Neural cell (in vitro differentiated cells): ENCODE results near the gene SDK1.

ENCODE experiments used
- CTCF ChIP-seq: fragments of 450-650 bp; IDR thresholded peaks from 2 replicates; pipeline ENCODE4 v1.5.1; 2014; ENCODE audit warnings: antibody characterized with exemption, mild to moderate bottlenecking, moderate library complexity; ENCODE audit not compliant: poor library complexity, severe bottlenecking
- EP300 ChIP-seq: fragments of 450-650 bp; conservative IDR thresholded peaks from 2 replicates; pipeline ENCODE4 v1.6.1; 2014; ENCODE audit warnings: antibody characterized with exemption, mild to moderate bottlenecking, moderate library complexity; ENCODE audit not compliant: poor library complexity, severe bottlenecking
- EZH2 ChIP-seq: fragments of 200-600, 300-800 bp; shearing (Covaris generic), sonication (generic); IDR thresholded peaks from 2 replicates; pipeline ENCODE4 v1.6.1; 2014; ENCODE audit warnings: antibody characterized with exemption, low read length, borderline replicate concordance, mild to moderate bottlenecking; ENCODE audit not compliant: insufficient read depth, poor library complexity, severe bottlenecking
- MXI1 ChIP-seq: fragments of 450-650 bp; conservative IDR thresholded peaks from 2 replicates; pipeline ENCODE4 v1.6.1; 2014; ENCODE audit warnings: antibody characterized with exemption, mild to moderate bottlenecking; ENCODE audit not compliant: poor library complexity, severe bottlenecking
- POLR2AphosphoS5 ChIP-seq: IDR thresholded peaks from 2 replicates; pipeline ENCODE4 v1.6.1; 2012
- TAF1 ChIP-seq: IDR thresholded peaks from 2 replicates; pipeline ENCODE4 v1.6.1; 2012; ENCODE audit warnings: low read depth

- TF ChIP-seq CTCF (no peak), TAF1 (no peak), EP300 (no peak), POLR2AphosphoS5 (no peak), MXI1 (no peak), EZH2 (no peak)
These were observed 131.9 kb downstream of the SDK1 start for GRCh38 chr7:3432911-3433310.
